Measurements from ENCODE around the gene RGS18. TPM values are rescaled to one million over a fixed set of nuclear protein-coding genes. Genes with fewer than 3 reads are reported as not detected.
A peak's percentile ranks its signal among the peaks of the same experiment; 100 is the strongest.

The RGS18 gene
- total and polyA plus RNA-seq, 2 donors (not counting 1 experiment from before 2014, with no cell fraction given): 0.09 TPM; not detected in 1

- H3K4me3 ChIP-seq (ENCODE audit: control extremely low read depth in 1 of 5, extremely low read depth in 1 of 5, insufficient read depth in 1 of 5, low read depth in 2 of 5, low read length in 4 of 5): peak overlapping the region in 1 of 5 experiments; percentile 65
- no peaks in the 10 kb centered on the region for H3K36me3 ChIP-seq (replicated peaks in 1 of 2; ENCODE audit: control extremely low read depth in 1 of 2, control insufficient read depth in 1 of 2, extremely low read depth in 1 of 2, insufficient read depth in 2 of 2, low read length in 1 of 2)
- DNase-seq: no peak
- H3K4me3 Mint-ChIP-seq: no peak overlapping the region
- H3K9me3 ChIP-seq (ENCODE audit: control extremely low read depth in 1 of 3, control insufficient read depth in 2 of 3, insufficient read depth in 1 of 3, low read length in 2 of 3): no peaks in the 10 kb centered on the region
- no peak overlapping the region for H3K4me2 ChIP-seq (replicated peaks; ENCODE audit: low read depth, low read length, poor library complexity, severe bottlenecking)
- ATAC-seq (ENCODE audit: low read depth): no peak
- no peak overlapping the region for H2AFZ ChIP-seq (ENCODE audit: insufficient read depth, low read depth, low read length, poor library complexity, severe bottlenecking)
- no peaks in the 10 kb centered on the region for H3K9me3 Mint-ChIP-seq (ENCODE audit: insufficient read depth)
- H3K4me1 Mint-ChIP-seq: no peaks in the 10 kb centered on the region
- no peak overlapping the region for H3K9ac ChIP-seq (ENCODE audit: low read length)
- ChIA-PET CTCF (no interaction called here), POLR2A (no interaction called here)
- no peaks in the 10 kb centered on the region for H3K4me1 ChIP-seq (ENCODE audit: control insufficient read depth in 2 of 2, insufficient read depth in 2 of 2, low read length in 2 of 2)
- H3K27ac ChIP-seq (ENCODE audit: low read length in 2 of 2): no peak overlapping the region
- no peaks in the 10 kb centered on the region for H3K27me3 ChIP-seq (replicated peaks in 1 of 4; ENCODE audit: control extremely low read depth in 1 of 4, control insufficient read depth in 3 of 4, insufficient read depth in 4 of 4, low read length in 3 of 4)
- H4K20me1 ChIP-seq (ENCODE audit: control insufficient read depth, insufficient read depth, low read length, poor library complexity, severe bottlenecking): no peaks in the 10 kb centered on the region
- intact Hi-C loops (cut with micrococcal nuclease): no loop called here
- H3K27ac Mint-ChIP-seq: no peak overlapping the region
- H3K79me2 ChIP-seq (ENCODE audit: control insufficient read depth, insufficient read depth, low read length): no peaks in the 10 kb centered on the region
- no peaks in the 10 kb centered on the region for H3K27me3 Mint-ChIP-seq
- WGBS (ENCODE audit: insufficient coverage): 17% methylated on average over 1 of the region's 4 CpGs
- TF ChIP-seq CTCF (IDR thresholded peaks at IDR 0.05) (no peak), EZH2 (IDR thresholded peaks at IDR 0.05; ENCODE audit: borderline replicate concordance, insufficient read depth, low read depth, low read length, poor library complexity, severe bottlenecking) (no peak)
These were observed 752 bp downstream of the RGS18 start for GRCh38 chr1:192159014-192159413.

- Histone ChIP-seq H3K36me3 (replicated peaks in 1 of 2; ENCODE audit: control extremely low read depth in 1 of 2, control insufficient read depth in 1 of 2, extremely low read depth in 1 of 2, insufficient read depth in 2 of 2, low read length in 1 of 2) (no peaks in the 10 kb centered on the region), H3K9ac (ENCODE audit: low read length) (no peak overlapping the region), H3K4me3 (ENCODE audit: control extremely low read depth in 1 of 5, extremely low read depth in 1 of 5, insufficient read depth in 1 of 5, low read depth in 2 of 5, low read length in 4 of 5) (peak overlapping the region in 1 of 5 experiments; percentile 65), H3K79me2 (ENCODE audit: control insufficient read depth, insufficient read depth, low read length) (no peaks in the 10 kb centered on the region), H4K20me1 (ENCODE audit: control insufficient read depth, insufficient read depth, low read length, poor library complexity, severe bottlenecking) (no peaks in the 10 kb centered on the region), H3K27me3 (replicated peaks in 1 of 4; ENCODE audit: control extremely low read depth in 1 of 4, control insufficient read depth in 3 of 4, insufficient read depth in 4 of 4, low read length in 3 of 4) (no peaks in the 10 kb centered on the region), H2AFZ (ENCODE audit: insufficient read depth, low read depth, low read length, poor library complexity, severe bottlenecking) (no peak overlapping the region), H3K4me1 (ENCODE audit: control insufficient read depth in 2 of 2, insufficient read depth in 2 of 2, low read length in 2 of 2) (no peaks in the 10 kb centered on the region), H3K4me2 (replicated peaks; ENCODE audit: low read depth, low read length, poor library complexity, severe bottlenecking) (no peak overlapping the region), H3K27ac (ENCODE audit: low read length in 2 of 2) (no peak overlapping the region), H3K9me3 (ENCODE audit: control extremely low read depth in 1 of 3, control insufficient read depth in 2 of 3, insufficient read depth in 1 of 3, low read length in 2 of 3) (no peaks in the 10 kb centered on the region)
- no peak overlapping the region for H3K4me3 Mint-ChIP-seq
- no peaks in the 10 kb centered on the region for H3K27me3 Mint-ChIP-seq
- H3K27ac Mint-ChIP-seq: no peak overlapping the region
- no peaks in the 10 kb centered on the region for H3K9me3 Mint-ChIP-seq (ENCODE audit: insufficient read depth)
- TF ChIP-seq CTCF (IDR thresholded peaks at IDR 0.05) (no peak), EZH2 (IDR thresholded peaks at IDR 0.05; ENCODE audit: borderline replicate concordance, insufficient read depth, low read depth, low read length, poor library complexity, severe bottlenecking) (no peak)
- no peaks in the 10 kb centered on the region for H3K4me1 Mint-ChIP-seq
- ChIA-PET POLR2A (no interaction called here), CTCF (no interaction called here)
- intact Hi-C loops (cut with micrococcal nuclease): no loop called here
- no peak for ATAC-seq (ENCODE audit: low read depth)
- WGBS (ENCODE audit: insufficient coverage): no CpG with 5 or more reads among the region's 2 CpGs
- no peak for DNase-seq
These were observed 1.5 kb downstream of the RGS18 start for GRCh38 chr1:192159781-192160180.

Measured in B cell (primary cell).